ENCODE data around the gene MSH5. TPM values are rescaled to one million over a fixed set of nuclear protein-coding genes. Genes with fewer than 3 reads are reported as not detected.

MSH5 gene
- total RNA-seq, 1 experiment from 2014 or later = 38.1 TPM

GRCh38 chr6:31702405-31702818 is 37.4 kb upstream of the MSH5 start:
- BruUV-seq (replicated peaks) = TSS peak; percentile 75
- ATAC-seq = no peak
- no peak for DNase-seq (ENCODE audit: low read depth, low spot score)
- Histone ChIP-seq H3K27ac (ENCODE audit: low read length) (peak overlapping the region; percentile 95), H3K4me3 (ENCODE audit: low read depth in 2 of 2, low read length in 2 of 2) (peak overlapping the region; percentile 92 to 99), H3K9me3 (ENCODE audit: control insufficient read depth, insufficient read depth, low read depth, low read length) (no peaks in the 10 kb centered on the region), H3K4me1 (ENCODE audit: control insufficient read depth, insufficient read depth, low read length) (peaks cover 7% of the 10 kb centered on the region; the same call in 1 of the 2 replicates), H3K36me3 (ENCODE audit: control insufficient read depth, insufficient read depth, low read length) (peaks cover 4% of the 10 kb centered on the region; the same call in 1 of the 2 replicates), H3K27me3 (ENCODE audit: control insufficient read depth, insufficient read depth, low read length) (no peaks in the 10 kb centered on the region)
- intact Hi-C loops (cut with micrococcal nuclease; ENCODE audit: unreplicated experiment) (no loop called here), in situ Hi-C loops (cut with HindIII; ENCODE audit: low pct_unique_long_range_greater_than_20kb, low sequenced_read_pairs) (no loop called here)
- ChIA-PET CTCF (no interaction called here), POLR2A (no interaction called here)
- 0 out of 4 replicates have a peak, but pooled peaks of 1 of the 2 experiments have one; percentile 3 for TF ChIP-seq REST (IDR thresholded peaks at IDR 0.05; ENCODE audit: insufficient read depth in 1 of 2, low read depth in 2 of 2, low read length in 1 of 2)
- no peak for TF ChIP-seq SIN3A (IDR thresholded peaks at IDR 0.05; ENCODE audit: borderline replicate concordance, insufficient read depth, low read depth, low read length)
- TF ChIP-seq TCF7L2 (IDR thresholded peaks at IDR 0.05; ENCODE audit: low read depth, low read length) = no peak

GRCh38 chr6:31702819-31703716 is 36.7 kb upstream of the MSH5 start, which contains the start of gene ABHD16A:
ABHD16A (minus strand) TSS chr6:31703324; CDS start chr6:31703281, 43 bp downstream.
- ATAC-seq = peak; percentile 100
- ChIA-PET POLR2A (interaction anchor here (0.6 to 0.7 kb wide), 3 partner anchors 93 to 356 kb away, joined by 3 to 6 read pairs (median 4); partner anchors contain the start of gene VARS1), CTCF (interaction anchor here (0.9 kb wide), 1 partner anchor 11 kb away, joined by 3 read pairs; no protein-coding TSS in a partner anchor)
- Histone ChIP-seq H3K4me1 (ENCODE audit: control insufficient read depth, insufficient read depth, low read length) (peaks cover 7% of the 10 kb centered on the region; the same call in 1 of the 2 replicates), H3K9me3 (ENCODE audit: control insufficient read depth, insufficient read depth, low read depth, low read length) (no peaks in the 10 kb centered on the region), H3K27ac (ENCODE audit: low read length) (peak within 1 kb of the TSS; percentile 95), H3K27me3 (ENCODE audit: control insufficient read depth, insufficient read depth, low read length) (no peaks in the 10 kb centered on the region), H3K4me3 (ENCODE audit: low read depth in 2 of 2, low read length in 2 of 2) (peak within 1 kb of the TSS; percentile 92 to 99), H3K36me3 (ENCODE audit: control insufficient read depth, insufficient read depth, low read length) (peaks cover 2% of the 10 kb centered on the region; the same call in 1 of the 2 replicates)
- peak; percentile 94 for DNase-seq (ENCODE audit: low read depth, low spot score)
- TF ChIP-seq TCF7L2 (IDR thresholded peaks at IDR 0.05; ENCODE audit: low read depth, low read length) = peak; percentile 52; the same call in 1 of the 2 replicates
- TF ChIP-seq SIN3A (IDR thresholded peaks at IDR 0.05; ENCODE audit: borderline replicate concordance, insufficient read depth, low read depth, low read length) = no peak
- peak in 1 of 2 experiments; percentile 0; a peak in 1 of 4 replicates for TF ChIP-seq REST (IDR thresholded peaks at IDR 0.05; ENCODE audit: insufficient read depth in 1 of 2, low read depth in 2 of 2, low read length in 1 of 2)
- peak; percentile 89 for TF ChIP-seq POLR2AphosphoS5 (IDR thresholded peaks at IDR 0.05; ENCODE audit: low read depth, low read length)
- no peak for TF ChIP-seq CTCF (IDR thresholded peaks at IDR 0.05)
- intact Hi-C loops (cut with micrococcal nuclease; ENCODE audit: unreplicated experiment) (no loop called here), in situ Hi-C loops (cut with HindIII; ENCODE audit: low pct_unique_long_range_greater_than_20kb, low sequenced_read_pairs) (no loop called here)
- BruUV-seq (replicated peaks) = no TSS peak

Measured in Panc1 (cell line).